Type B pancreatic cell (in vitro differentiated cells): ENCODE data around the gene PACS2. TPM values are rescaled to one million over a fixed set of nuclear protein-coding genes. Genes with fewer than 3 reads are reported as not detected.

Source experiments
- DNase-seq: peaks from one replicate; pipeline ENCODE4 v3.0.0; 2021; ENCODE audit warnings: mixed read lengths; ENCODE audit not compliant: unreplicated experiment; ENCODE audit errors: extremely low spot score
- H3K27ac Mint-ChIP-seq: 2 replicates; pipeline ENCODE4 v1.8.0; 2021; ENCODE audit warnings: mild to moderate bottlenecking, mixed read lengths
- H3K27me3 Mint-ChIP-seq: 2 replicates; pipeline ENCODE4 v1.8.0; 2021; ENCODE audit warnings: mixed read lengths
- H3K36me3 Mint-ChIP-seq: 2 replicates; pipeline ENCODE4 v1.8.0; 2021; ENCODE audit warnings: mixed read lengths
- H3K4me1 Mint-ChIP-seq: one replicate; pipeline ENCODE4 v1.8.0; 2021; ENCODE audit warnings: mixed read lengths; ENCODE audit not compliant: unreplicated experiment
- H3K4me3 Mint-ChIP-seq: 2 replicates; pipeline ENCODE4 v1.8.0; 2021; ENCODE audit warnings: mild to moderate bottlenecking, mixed read lengths
- H3K9me3 Mint-ChIP-seq: 2 replicates; pipeline ENCODE4 v1.8.0; 2021; ENCODE audit warnings: mixed read lengths
- CTCF ChIP-seq: fragments of 200-600 bp; sonication (generic); conservative IDR thresholded peaks from 2 replicates; pipeline ENCODE4 v1.5.0; 2021; ENCODE audit warnings: antibody characterized with exemption, mild to moderate bottlenecking
- total RNA-seq: library from RNA; stranded (reverse); gene quantifications from 2 replicates; pipeline ENCODE4 v1.2.1, GENCODE V29; 2021; ENCODE audit warnings: low replicate concordance

PACS2 gene
- total RNA-seq, 1 donor from 2014 or later, result 101 TPM

GRCh38 chr14:105414456-105415371 is 100.2 kb downstream of the PACS2 start:
- H3K27me3 Mint-ChIP-seq, result peaks cover 26% of the 10 kb centered on the region
- peak; percentile 85 for DNase-seq
- peak; percentile 82 for TF ChIP-seq CTCF
- H3K4me1 Mint-ChIP-seq, result peaks cover 11% of the 10 kb centered on the region
- peak overlapping the region; percentile 70 for H3K27ac Mint-ChIP-seq
- no peaks in the 10 kb centered on the region for H3K36me3 Mint-ChIP-seq
- peak overlapping the region; percentile 84 for H3K4me3 Mint-ChIP-seq
- no peaks in the 10 kb centered on the region for H3K9me3 Mint-ChIP-seq

GRCh38 chr14:105415481-105416428 is 101.2 kb downstream of the PACS2 start:
- Mint-ChIP-seq H3K4me3 (peak overlapping the region; percentile 84), H3K27ac (peak overlapping the region; percentile 70), H3K36me3 (no peaks in the 10 kb centered on the region), H3K9me3 (no peaks in the 10 kb centered on the region), H3K27me3 (peaks cover 16% of the 10 kb centered on the region), H3K4me1 (peaks cover 11% of the 10 kb centered on the region)
- DNase-seq, result no peak
- no peak for TF ChIP-seq CTCF

GRCh38 chr14:105416671-105417070 is 102.1 kb downstream of the PACS2 start:
- no peak for DNase-seq
- no peak overlapping the region for H3K27ac Mint-ChIP-seq
- H3K36me3 Mint-ChIP-seq, result no peaks in the 10 kb centered on the region
- peaks cover 11% of the 10 kb centered on the region for H3K4me1 Mint-ChIP-seq
- H3K27me3 Mint-ChIP-seq, result peaks cover 10% of the 10 kb centered on the region
- peak overlapping the region; percentile 84 for H3K4me3 Mint-ChIP-seq
- TF ChIP-seq CTCF, result no peak
- no peaks in the 10 kb centered on the region for H3K9me3 Mint-ChIP-seq

- Mint-ChIP-seq H3K36me3 (no peaks in the 10 kb centered on the region), H3K27me3 (peaks cover 7% of the 10 kb centered on the region), H3K27ac (peak overlapping the region; percentile 26), H3K4me1 (peaks cover 15% of the 10 kb centered on the region), H3K4me3 (peak overlapping the region; percentile 80), H3K9me3 (no peaks in the 10 kb centered on the region)
- no peak for TF ChIP-seq CTCF
- DNase-seq, result no peak
These were observed 103.2 kb downstream of the PACS2 start for GRCh38 chr14:105417690-105418121.
